OCI-LY1 (cell line): ENCODE results near the gene SLC8A1.

Experiments used
- H2AFZ ChIP-seq: fragments of 200-600 bp; sonication (generic), shearing (Covaris generic); 2 replicates; pipeline ENCODE4 v1.6.0; 2014; ENCODE audit warnings: antibody characterized with exemption, mild to moderate bottlenecking, low read length
- H3F3A ChIP-seq: fragments of 200-600 bp; sonication (generic), shearing (Covaris generic); 2 replicates; pipeline ENCODE4 v1.6.0; 2014; ENCODE audit warnings: mild to moderate bottlenecking, antibody characterized with exemption, low read length, moderate library complexity; ENCODE audit not compliant: insufficient read depth
- H3K27ac ChIP-seq: fragments of 200-600 bp; sonication (generic); 2 replicates; pipeline ENCODE4 v1.5.1; 2014; ENCODE audit warnings: low read length, mixed run types, mild to moderate bottlenecking, low read depth; ENCODE audit not compliant: poor library complexity, severe bottlenecking
- H3K27me3 ChIP-seq: fragments of 200-600 bp; sonication (generic); 2 replicates; pipeline ENCODE4 v1.6.0; 2014; ENCODE audit warnings: antibody characterized with exemption, mild to moderate bottlenecking, low read length, moderate library complexity; ENCODE audit not compliant: insufficient read depth
- H3K36me3 ChIP-seq: fragments of 200-600 bp; sonication (generic); 2 replicates; pipeline ENCODE4 v1.6.1; 2014; ENCODE audit warnings: mild to moderate bottlenecking, antibody characterized with exemption, low read length, moderate library complexity, mixed read lengths; ENCODE audit not compliant: insufficient read depth
- H3K4me1 ChIP-seq: fragments of 200-600 bp; sonication (generic); 2 replicates; pipeline ENCODE4 v1.5.1; 2014; ENCODE audit warnings: mild to moderate bottlenecking, low read length, moderate library complexity; ENCODE audit not compliant: insufficient read depth, severe bottlenecking
- H3K4me2 ChIP-seq: fragments of 200-600 bp; sonication (generic), shearing (Covaris generic); 2 replicates; pipeline ENCODE4 v1.6.1; 2014; ENCODE audit warnings: low read length
- H3K4me3 ChIP-seq: fragments of 200-600 bp; sonication (generic); 2 replicates; pipeline ENCODE4 v1.5.1; 2014; ENCODE audit warnings: low read length, low read depth, mild to moderate bottlenecking, mixed read lengths; ENCODE audit not compliant: poor library complexity, severe bottlenecking
- H3K79me2 ChIP-seq: fragments of 200-600 bp; shearing (Covaris generic); 2 replicates; pipeline ENCODE4 v1.6.1; 2016; ENCODE audit warnings: mixed run types, low read length, mixed read lengths; ENCODE audit not compliant: insufficient read depth
- H3K9ac ChIP-seq: fragments of 200-600 bp; sonication (generic), shearing (Covaris generic); 2 replicates; pipeline ENCODE4 v1.6.1; 2014; ENCODE audit warnings: mild to moderate bottlenecking, low read length, mixed read lengths
- H3K9me2 ChIP-seq: fragments of 200-600 bp; sonication (generic), shearing (Covaris generic); 2 replicates; pipeline ENCODE4 v1.6.1; 2014; ENCODE audit warnings: low read depth, mild to moderate bottlenecking, low read length, mixed read lengths
- H3K9me3 ChIP-seq: fragments of 200-600 bp; shearing (Covaris generic); 2 replicates; pipeline ENCODE4 v1.6.1; 2014; ENCODE audit warnings: low read length, mixed read lengths
- H4K20me1 ChIP-seq: fragments of 200-600 bp; sonication (generic), shearing (Covaris generic); 2 replicates; pipeline ENCODE4 v1.6.0; 2016; ENCODE audit warnings: mild to moderate bottlenecking, low read length; ENCODE audit not compliant: insufficient read depth
- EZH2 ChIP-seq: fragments of 200-600 bp; sonication (generic), shearing (Covaris generic); IDR thresholded peaks from 2 replicates; pipeline ENCODE4 v1.8.0; 2017; ENCODE audit warnings: borderline replicate concordance, mixed run types, mild to moderate bottlenecking, antibody characterized with exemption, low read length, moderate library complexity, mixed read lengths
- TF ChIP-seq, protein P1 (sequence below): fragments of 200-600 bp; sonication (generic), shearing (Covaris generic); IDR thresholded peaks from 2 replicates; pipeline ENCODE4 v1.5.1; 2017; ENCODE audit warnings: mild to moderate bottlenecking, antibody characterized with exemption, low read length, moderate library complexity, mixed read lengths

The SLC8A1 gene

GRCh38 chr2:40483549-40484243 is 31.8 kb upstream of the SLC8A1 start:
- H3K79me2 ChIP-seq: no peaks in the 10 kb centered on the region
- no peaks in the 10 kb centered on the region for H3F3A ChIP-seq
- no peaks in the 10 kb centered on the region for H3K9me3 ChIP-seq
- no peak overlapping the region for H3K9ac ChIP-seq
- no peak for TF ChIP-seq EZH2
- TF ChIP-seq, protein P1, sequence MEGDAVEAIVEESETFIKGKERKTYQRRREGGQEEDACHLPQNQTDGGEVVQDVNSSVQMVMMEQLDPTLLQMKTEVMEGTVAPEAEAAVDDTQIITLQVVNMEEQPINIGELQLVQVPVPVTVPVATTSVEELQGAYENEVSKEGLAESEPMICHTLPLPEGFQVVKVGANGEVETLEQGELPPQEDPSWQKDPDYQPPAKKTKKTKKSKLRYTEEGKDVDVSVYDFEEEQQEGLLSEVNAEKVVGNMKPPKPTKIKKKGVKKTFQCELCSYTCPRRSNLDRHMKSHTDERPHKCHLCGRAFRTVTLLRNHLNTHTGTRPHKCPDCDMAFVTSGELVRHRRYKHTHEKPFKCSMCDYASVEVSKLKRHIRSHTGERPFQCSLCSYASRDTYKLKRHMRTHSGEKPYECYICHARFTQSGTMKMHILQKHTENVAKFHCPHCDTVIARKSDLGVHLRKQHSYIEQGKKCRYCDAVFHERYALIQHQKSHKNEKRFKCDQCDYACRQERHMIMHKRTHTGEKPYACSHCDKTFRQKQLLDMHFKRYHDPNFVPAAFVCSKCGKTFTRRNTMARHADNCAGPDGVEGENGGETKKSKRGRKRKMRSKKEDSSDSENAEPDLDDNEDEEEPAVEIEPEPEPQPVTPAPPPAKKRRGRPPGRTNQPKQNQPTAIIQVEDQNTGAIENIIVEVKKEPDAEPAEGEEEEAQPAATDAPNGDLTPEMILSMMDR: no peak
- H4K20me1 ChIP-seq: no peaks in the 10 kb centered on the region
- H3K27ac ChIP-seq: no peak overlapping the region
- no peaks in the 10 kb centered on the region for H3K36me3 ChIP-seq
- H3K4me3 ChIP-seq: no peak overlapping the region
- H3K4me1 ChIP-seq: no peaks in the 10 kb centered on the region
- no peaks in the 10 kb centered on the region for H3K27me3 ChIP-seq
- no peak overlapping the region for H3K4me2 ChIP-seq
- H2AFZ ChIP-seq: no peak overlapping the region
- H3K9me2 ChIP-seq: no peaks in the 10 kb centered on the region

- H3K36me3 ChIP-seq: no peaks in the 10 kb centered on the region
- H3K9me2 ChIP-seq: no peaks in the 10 kb centered on the region
- TF ChIP-seq, protein P1: no peak
- no peak for TF ChIP-seq EZH2
- no peaks in the 10 kb centered on the region for H4K20me1 ChIP-seq
- H3K4me1 ChIP-seq: no peaks in the 10 kb centered on the region
- no peaks in the 10 kb centered on the region for H3K9me3 ChIP-seq
- no peaks in the 10 kb centered on the region for H3F3A ChIP-seq
- H3K4me2 ChIP-seq: no peak overlapping the region
- no peak overlapping the region for H3K9ac ChIP-seq
- H3K79me2 ChIP-seq: no peaks in the 10 kb centered on the region
- H2AFZ ChIP-seq: no peak overlapping the region
- no peak overlapping the region for H3K27ac ChIP-seq
- H3K27me3 ChIP-seq: no peaks in the 10 kb centered on the region
- H3K4me3 ChIP-seq: no peak overlapping the region
These were observed 28.7 kb upstream of the SLC8A1 start for GRCh38 chr2:40480596-40480995.

GRCh38 chr2:40480073-40480472 is 28.2 kb upstream of the SLC8A1 start:
- Histone ChIP-seq H3K27me3 (no peaks in the 10 kb centered on the region), H3K27ac (no peak overlapping the region), H3K79me2 (no peaks in the 10 kb centered on the region), H3K4me2 (no peak overlapping the region), H3K9ac (no peak overlapping the region), H2AFZ (no peak overlapping the region), H3K36me3 (no peaks in the 10 kb centered on the region), H4K20me1 (no peaks in the 10 kb centered on the region), H3K4me3 (no peak overlapping the region), H3K9me2 (no peaks in the 10 kb centered on the region), H3K4me1 (no peaks in the 10 kb centered on the region), H3K9me3 (no peaks in the 10 kb centered on the region), H3F3A (no peaks in the 10 kb centered on the region)
- no peak for TF ChIP-seq EZH2
- TF ChIP-seq, protein P1: no peak
